Activated CD4-positive, alpha-beta T cell treated with anti-CD3 and anti-CD28 coated beads, Interleukin-2, amount 50 U/mL, for 24 hours (primary cell): ENCODE results near the gene XXYLT1.
"Not testable (repeated sequence)": the region's sequence is repeated elsewhere in the genome, so short reads cannot be mapped to it uniquely, and the experiment has no call there.

Experiments
- DNase-seq, 2 donors: peaks; one replicate each; pipeline ENCODE4 v3.0.0-alpha.2; 2020; ENCODE audit warnings: low read depth in 1 of 2, low spot score in 1 of 2

The XXYLT1 gene

GRCh38 chr3:195270817-195271409, at the start of gene XXYLT1:
XXYLT1 (minus strand) TSS chr3:195271159; CDS start chr3:195271058, 101 bp downstream.
- peak; percentile 77 to 83 for DNase-seq

- DNase-seq, result no peak
Observed at GRCh38 chr3:195319060-195319459, 48.1 kb upstream of the XXYLT1 start.

- no peak for DNase-seq
Observed at GRCh38 chr3:195312714-195313113, 41.8 kb upstream of the XXYLT1 start.

- DNase-seq, result no peak
Observed at GRCh38 chr3:195307711-195308110, 36.8 kb upstream of the XXYLT1 start.

- DNase-seq, result no peak
Observed at GRCh38 chr3:195306369-195306768, 35.4 kb upstream of the XXYLT1 start.

- DNase-seq, result no peak
Observed at GRCh38 chr3:195302431-195302830, 31.5 kb upstream of the XXYLT1 start.

- DNase-seq, result no peak
Observed at GRCh38 chr3:195297446-195297845, 26.5 kb upstream of the XXYLT1 start.

GRCh38 chr3:195296662-195297061, 25.7 kb upstream of the XXYLT1 start:
- DNase-seq, result no peak

GRCh38 chr3:195291121-195291520, 20.2 kb upstream of the XXYLT1 start:
- no peak for DNase-seq

GRCh38 chr3:195290643-195291042, 19.7 kb upstream of the XXYLT1 start:
- not testable (repeated sequence) for DNase-seq

GRCh38 chr3:195286115-195286872, 15.3 kb upstream of the XXYLT1 start:
- no peak for DNase-seq

- DNase-seq, result no peak
Observed at GRCh38 chr3:195285372-195285771, 14.4 kb upstream of the XXYLT1 start.

- DNase-seq, result no peak
Observed at GRCh38 chr3:195284842-195285241, 13.9 kb upstream of the XXYLT1 start.

- DNase-seq, result no peak
Observed at GRCh38 chr3:195282961-195283360, 12.0 kb upstream of the XXYLT1 start.

GRCh38 chr3:195274259-195274966, 3.5 kb upstream of the XXYLT1 start:
- no peak for DNase-seq

GRCh38 chr3:195271410-195272243, 668 bp upstream of the XXYLT1 start:
- DNase-seq, result peak; percentile 82 to 84

- no peak for DNase-seq
Observed at GRCh38 chr3:195270079-195270816, 711 bp downstream of the XXYLT1 start.

- DNase-seq, result no peak
Observed at GRCh38 chr3:195269375-195270078, 1.4 kb downstream of the XXYLT1 start.

- no peak for DNase-seq
Observed at GRCh38 chr3:195268576-195269309, 2.2 kb downstream of the XXYLT1 start.
